EH (cell line): ENCODE data around the gene C7orf33.

Source experiments
- DNase-seq: peaks from one replicate; pipeline ENCODE4 v3.0.0-alpha.2; 2015; ENCODE audit warnings: low read depth

C7orf33 gene

GRCh38 chr7:148628011-148628410, 37.4 kb downstream of the C7orf33 start:
- no peak for DNase-seq

- no peak for DNase-seq
These were observed 39.5 kb downstream of the C7orf33 start for GRCh38 chr7:148630078-148630477.

GRCh38 chr7:148633761-148634160, 43.2 kb downstream of the C7orf33 start:
- DNase-seq, result no peak

GRCh38 chr7:148637094-148637493, 46.5 kb downstream of the C7orf33 start:
- DNase-seq, result no peak

- DNase-seq, result no peak
These were observed 55.3 kb downstream of the C7orf33 start for GRCh38 chr7:148645898-148646297.

GRCh38 chr7:148650232-148650858, 59.8 kb downstream of the C7orf33 start:
- peak; percentile 71 for DNase-seq

GRCh38 chr7:148652773-148653172, 62.2 kb downstream of the C7orf33 start:
- DNase-seq, result no peak

GRCh38 chr7:148657929-148658328, 67.4 kb downstream of the C7orf33 start:
- DNase-seq, result no peak

GRCh38 chr7:148661471-148661870, 70.9 kb downstream of the C7orf33 start:
- no peak for DNase-seq

GRCh38 chr7:148662646-148663045, 72.1 kb downstream of the C7orf33 start:
- DNase-seq, result peak; percentile 27

GRCh38 chr7:148664324-148664723, 73.8 kb downstream of the C7orf33 start:
- DNase-seq, result peak; percentile 31

GRCh38 chr7:148665221-148665620, 74.7 kb downstream of the C7orf33 start:
- no peak for DNase-seq
